ENCODE measurements around the gene CRYAB. TPM values are rescaled to one million over a fixed set of nuclear protein-coding genes. Genes with fewer than 3 reads are reported as not detected.
A peak's percentile ranks its signal among the peaks of the same experiment; 100 is the strongest.
"Not testable (repeated sequence)": the region's sequence is repeated elsewhere in the genome, so short reads cannot be mapped to it uniquely, and the experiment has no call there.

Gene CRYAB
- total RNA-seq, 4 donors from 2014 or later = 763 to 2,291 (median 1,427) TPM

DNA sequence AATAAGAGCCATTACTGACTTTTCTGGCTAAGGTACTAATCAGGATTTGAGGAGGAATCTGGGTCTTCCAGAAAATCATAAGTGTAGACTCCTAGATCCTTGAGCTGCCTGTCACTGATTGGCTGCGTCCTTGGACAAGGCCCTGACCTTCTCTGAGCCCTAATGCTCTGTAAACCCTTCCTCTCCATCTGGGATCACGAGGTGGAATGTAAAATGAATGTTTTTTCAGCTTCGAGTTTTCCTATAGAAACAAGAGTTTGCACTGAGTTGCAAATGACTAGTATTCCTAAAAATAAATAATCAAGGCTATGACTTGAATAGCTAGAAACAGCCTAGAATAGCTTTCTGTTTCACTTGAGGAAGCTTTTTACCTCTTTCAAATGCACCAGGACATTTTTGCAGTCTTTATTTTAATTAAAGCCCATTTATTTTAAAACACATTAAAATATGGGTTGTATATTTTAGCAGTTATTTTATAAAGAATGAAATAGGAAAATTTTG, 24.5 kb upstream of the CRYAB start:
- Histone ChIP-seq H3K4me3 (peak overlapping the region; percentile 73 to 90 (median 80)), H3K27me3 (no peaks in the 10 kb centered on the region), H3K9me3 (no peaks in the 10 kb centered on the region), H3K36me3 (no peaks in the 10 kb centered on the region), H3K27ac (peak overlapping the region; percentile 73 to 88 (median 82)), H3K4me1 (peaks cover 23 to 60% of the 10 kb centered on the region in 2 donors)
- in situ Hi-C loops (cut with MboI; ENCODE audit: low sequenced_read_pairs in 4 of 4) (loop anchor here in 1 of 4 donors (10.0 kb wide), 1 partner anchor 61 kb away; the partner anchor contains the start of genes ALG9, CFAP68 and FDXACB1), intact Hi-C loops (cut with DNase I; ENCODE audit: low total_unique reads) (loop anchor here (10.0 kb wide), 1 partner anchor 149 kb away; the partner anchor contains the start of genes SDHD and TIMM8B)
- ATAC-seq (no peak), DNase-seq (no peak)
- TF ChIP-seq POLR2A (IDR thresholded peaks at IDR 0.05) = no peak
- TF ChIP-seq, protein P1, sequence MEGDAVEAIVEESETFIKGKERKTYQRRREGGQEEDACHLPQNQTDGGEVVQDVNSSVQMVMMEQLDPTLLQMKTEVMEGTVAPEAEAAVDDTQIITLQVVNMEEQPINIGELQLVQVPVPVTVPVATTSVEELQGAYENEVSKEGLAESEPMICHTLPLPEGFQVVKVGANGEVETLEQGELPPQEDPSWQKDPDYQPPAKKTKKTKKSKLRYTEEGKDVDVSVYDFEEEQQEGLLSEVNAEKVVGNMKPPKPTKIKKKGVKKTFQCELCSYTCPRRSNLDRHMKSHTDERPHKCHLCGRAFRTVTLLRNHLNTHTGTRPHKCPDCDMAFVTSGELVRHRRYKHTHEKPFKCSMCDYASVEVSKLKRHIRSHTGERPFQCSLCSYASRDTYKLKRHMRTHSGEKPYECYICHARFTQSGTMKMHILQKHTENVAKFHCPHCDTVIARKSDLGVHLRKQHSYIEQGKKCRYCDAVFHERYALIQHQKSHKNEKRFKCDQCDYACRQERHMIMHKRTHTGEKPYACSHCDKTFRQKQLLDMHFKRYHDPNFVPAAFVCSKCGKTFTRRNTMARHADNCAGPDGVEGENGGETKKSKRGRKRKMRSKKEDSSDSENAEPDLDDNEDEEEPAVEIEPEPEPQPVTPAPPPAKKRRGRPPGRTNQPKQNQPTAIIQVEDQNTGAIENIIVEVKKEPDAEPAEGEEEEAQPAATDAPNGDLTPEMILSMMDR (IDR thresholded peaks at IDR 0.05 in 4 of 5, conservative IDR thresholded peaks at IDR 0.05 in 1 of 5) = no peak

GRCh38 chr11:111935317-111936039, 23.9 kb upstream of the CRYAB start:
- in situ Hi-C loops (cut with MboI; ENCODE audit: low sequenced_read_pairs in 4 of 4) = loop anchor here in 1 of 4 donors (10.0 kb wide), 1 partner anchor 61 kb away; the partner anchor contains the start of genes ALG9, CFAP68 and FDXACB1
- no peaks in the 10 kb centered on the region for H3K27me3 ChIP-seq
- no peak overlapping the region for H3K4me3 ChIP-seq
- intact Hi-C loops (cut with DNase I; ENCODE audit: low total_unique reads) = loop anchor here (10.0 kb wide), 1 partner anchor 149 kb away; the partner anchor contains the start of genes SDHD and TIMM8B
- H3K4me1 ChIP-seq = peaks cover 23 to 53% of the 10 kb centered on the region in 2 donors
- no peak for TF ChIP-seq POLR2A (IDR thresholded peaks at IDR 0.05)
- H3K36me3 ChIP-seq = no peaks in the 10 kb centered on the region
- peak overlapping the region; percentile 73 to 88 (median 82) for H3K27ac ChIP-seq
- ATAC-seq (no peak), DNase-seq (no peak)
- H3K9me3 ChIP-seq = no peaks in the 10 kb centered on the region

DNA sequence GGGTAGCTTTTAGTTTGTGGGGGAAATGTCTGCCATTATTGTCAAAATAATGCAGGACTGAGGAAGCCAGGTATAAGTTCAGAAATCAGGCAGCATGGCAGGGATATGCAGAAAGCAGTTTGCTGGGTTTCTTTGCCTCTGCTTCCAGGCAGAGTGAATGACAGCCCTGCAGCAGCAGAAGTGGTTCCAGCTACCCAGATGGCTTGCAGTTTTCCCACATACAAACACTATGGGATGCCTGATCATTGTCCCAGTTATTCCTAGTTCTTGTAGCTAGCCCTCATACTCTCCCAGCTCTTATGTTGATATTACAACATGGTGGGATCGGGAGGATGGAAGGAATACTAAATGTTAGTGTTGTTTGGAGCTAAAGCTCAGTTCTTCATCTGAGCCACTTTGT, 22.7 kb upstream of the CRYAB start:
- peaks cover 23 to 43% of the 10 kb centered on the region in 2 donors for H3K4me1 ChIP-seq

GRCh38 chr11:111933872-111934271, 22.3 kb upstream of the CRYAB start:
- H3K27me3 ChIP-seq = no peaks in the 10 kb centered on the region
- no peaks in the 10 kb centered on the region for H3K9me3 ChIP-seq
- H3K4me1 ChIP-seq = peaks cover 19 to 38% of the 10 kb centered on the region in 2 donors
- no peak for ATAC-seq
- no peak overlapping the region for H3K27ac ChIP-seq
- in situ Hi-C loops (cut with MboI; ENCODE audit: low sequenced_read_pairs in 4 of 4) (loop anchor here in 3 of 4 donors (5.0 to 10.0 kb wide), 3 partner anchors 38 to 59 kb away; partner anchors contain the start of genes ALG9 (in 1 of the 3), CFAP68 (in 1 of the 3) and FDXACB1 (in 1 of the 3)), intact Hi-C loops (cut with DNase I; ENCODE audit: low total_unique reads) (loop anchor here (10.0 kb wide), 1 partner anchor 151 kb away; the partner anchor contains the start of genes SDHD and TIMM8B)
- no peaks in the 10 kb centered on the region for H3K36me3 ChIP-seq
- no peak for DNase-seq
- H3K4me3 ChIP-seq = no peak overlapping the region
- no peak for TF ChIP-seq POLR2A (IDR thresholded peaks at IDR 0.05)
- TF ChIP-seq, protein P1 (IDR thresholded peaks at IDR 0.05 in 4 of 5, conservative IDR thresholded peaks at IDR 0.05 in 1 of 5) = no peak

More for the DNA sequence above, 22.7 kb upstream of the CRYAB start:
- TF ChIP-seq, protein P1 (IDR thresholded peaks at IDR 0.05 in 4 of 5, conservative IDR thresholded peaks at IDR 0.05 in 1 of 5) = no peak
- no peak for TF ChIP-seq POLR2A (IDR thresholded peaks at IDR 0.05)
- Histone ChIP-seq H3K36me3 (no peaks in the 10 kb centered on the region), H3K4me3 (no peak overlapping the region), H3K27me3 (no peaks in the 10 kb centered on the region), H3K27ac (no peak overlapping the region), H3K9me3 (no peaks in the 10 kb centered on the region)
- in situ Hi-C loops (cut with MboI; ENCODE audit: low sequenced_read_pairs in 4 of 4) = loop anchor here in 3 of 4 donors (5.0 to 10.0 kb wide), 3 partner anchors 38 to 60 kb away; partner anchors contain the start of genes ALG9 (in 1 of the 3), CFAP68 (in 1 of the 3) and FDXACB1 (in 1 of the 3)
- intact Hi-C loops (cut with DNase I; ENCODE audit: low total_unique reads) = loop anchor here (10.0 kb wide), 1 partner anchor 150 kb away; the partner anchor contains the start of genes SDHD and TIMM8B
- ATAC-seq (no peak), DNase-seq (no peak)

DNA sequence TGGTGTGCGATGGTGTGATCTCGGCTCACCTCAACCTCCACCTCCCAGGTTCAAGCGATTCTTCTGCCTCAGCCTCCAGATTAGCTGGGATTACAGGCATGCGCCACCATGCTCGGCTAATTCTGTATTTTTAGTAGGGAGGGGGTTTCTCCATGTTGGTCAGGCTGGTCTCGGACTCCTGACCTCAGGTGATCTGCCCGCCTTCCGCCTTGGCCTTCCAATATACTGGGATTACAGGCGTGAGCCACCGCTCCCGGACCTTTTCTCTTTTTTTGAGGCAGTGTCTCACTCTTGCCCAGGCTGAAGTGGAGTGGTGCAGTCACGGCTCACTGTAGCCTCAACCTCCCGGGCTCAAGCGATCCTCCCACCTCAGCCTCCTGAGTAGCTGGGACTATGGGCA, 21.6 kb upstream of the CRYAB start:
- H3K27ac ChIP-seq, H3K9me3 ChIP-seq, H3K36me3 ChIP-seq, ATAC-seq, H3K27me3 ChIP-seq, H3K4me3 ChIP-seq, DNase-seq: not testable (repeated sequence)
- in situ Hi-C loops (cut with MboI; ENCODE audit: low sequenced_read_pairs in 4 of 4) (loop anchor here in 3 of 4 donors (5.0 to 10.0 kb wide), 3 partner anchors 39 to 58 kb away; partner anchors contain the start of genes ALG9 (in 1 of the 3), CFAP68 (in 1 of the 3) and FDXACB1 (in 1 of the 3)), intact Hi-C loops (cut with DNase I; ENCODE audit: low total_unique reads) (loop anchor here (10.0 kb wide), 1 partner anchor 152 kb away; the partner anchor contains the start of genes SDHD and TIMM8B)
- H3K4me1 ChIP-seq = peaks cover 14 to 33% of the 10 kb centered on the region in 2 donors

All from gastrocnemius medialis (tissue), 4 donors.